LNCaP clone FGC (cell line): ENCODE results near the gene CEPT1.

Experiments used
- DNase-seq: peaks from one replicate; pipeline ENCODE4 v3.0.0-alpha.2; 2011; ENCODE audit warnings: low read depth
- H3K4me3 ChIP-seq: 2 replicates; pipeline ENCODE4 v1.5.1; 2011; ENCODE audit warnings: mild to moderate bottlenecking, low read depth, low read length, control low read depth
- CTCF ChIP-seq: IDR thresholded peaks from 2 replicates; pipeline ENCODE4 v1.5.1; 2012; ENCODE audit warnings: mild to moderate bottlenecking; ENCODE audit not compliant: control insufficient read depth, insufficient read depth; ENCODE audit errors: extremely low read depth

CEPT1 gene

GRCh38 chr1:111199329-111199728 is 59.3 kb downstream of the CEPT1 start:
- no peak overlapping the region for H3K4me3 ChIP-seq
- DNase-seq: no peak
- TF ChIP-seq CTCF: no peak

DNA sequence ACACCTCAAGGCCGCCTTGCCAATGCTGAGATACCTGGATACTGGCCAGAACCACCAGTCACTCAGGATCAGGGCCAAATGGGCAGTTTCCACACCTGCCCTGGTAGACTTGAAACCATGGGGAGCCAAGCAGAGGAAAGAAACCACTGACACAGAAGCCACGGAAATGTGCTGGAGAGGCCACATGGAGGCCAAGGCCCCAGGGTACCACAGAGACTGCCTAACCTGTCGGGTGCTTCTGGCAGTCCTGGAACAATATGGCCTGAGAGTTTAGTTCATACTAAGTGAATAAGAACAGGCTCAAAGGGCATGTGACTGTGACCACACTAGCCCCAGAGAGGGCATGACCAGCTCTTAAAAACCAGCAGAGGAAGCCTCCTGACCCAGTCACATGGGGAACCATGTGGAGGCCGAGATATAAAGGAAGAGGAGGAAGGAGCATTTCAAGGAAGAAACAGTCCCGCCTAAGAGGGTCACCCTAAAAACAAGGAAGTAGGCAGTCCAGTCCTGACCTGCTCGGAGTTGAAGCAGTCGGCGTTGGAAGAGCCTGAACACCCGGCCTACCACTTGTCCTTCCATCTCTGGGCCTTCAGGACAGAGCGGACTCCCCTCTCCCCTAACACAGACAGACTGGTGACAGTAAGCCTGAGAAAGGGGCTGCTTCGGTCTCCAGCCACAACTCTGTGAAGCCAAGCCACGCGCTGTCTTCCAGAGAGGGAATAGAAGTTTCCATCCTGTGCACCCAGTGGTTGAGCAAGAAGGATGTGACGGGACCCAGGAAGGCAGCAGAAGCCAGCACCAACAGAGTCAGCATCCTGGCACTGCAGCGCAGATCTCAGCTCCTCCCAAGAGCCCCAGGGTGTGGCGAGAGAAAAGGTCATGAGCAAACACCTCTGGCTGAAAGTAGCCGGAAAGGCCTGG is 60.1 kb downstream of the CEPT1 start, which contains the start of gene DENND2D:
DENND2D (minus strand) TSS at position 766 of the 921 bp plus-strand sequence; CDS start at position 579, 187 bp downstream.
- DNase-seq: no peak
- no peak for TF ChIP-seq CTCF
- no peak within 1 kb of the TSS for H3K4me3 ChIP-seq

DNA sequence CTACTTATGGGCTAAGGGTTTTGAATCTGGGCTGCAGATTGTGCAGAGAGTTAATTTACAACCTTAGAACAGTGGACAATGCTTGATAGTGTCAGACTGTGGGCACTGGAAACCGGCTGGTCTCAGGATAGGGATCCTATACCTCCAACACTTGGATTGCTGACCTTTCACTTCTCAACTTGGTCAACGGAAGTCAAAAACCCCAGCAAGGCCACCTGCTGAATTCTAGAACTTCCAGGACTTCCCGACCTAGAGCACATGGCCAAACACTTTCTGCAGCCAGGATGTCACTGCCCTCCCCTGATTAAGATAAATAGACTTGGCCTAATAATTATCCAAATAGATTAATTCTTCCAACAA is 60.8 kb downstream of the CEPT1 start:
- TF ChIP-seq CTCF: no peak
- H3K4me3 ChIP-seq: no peak overlapping the region

DNA sequence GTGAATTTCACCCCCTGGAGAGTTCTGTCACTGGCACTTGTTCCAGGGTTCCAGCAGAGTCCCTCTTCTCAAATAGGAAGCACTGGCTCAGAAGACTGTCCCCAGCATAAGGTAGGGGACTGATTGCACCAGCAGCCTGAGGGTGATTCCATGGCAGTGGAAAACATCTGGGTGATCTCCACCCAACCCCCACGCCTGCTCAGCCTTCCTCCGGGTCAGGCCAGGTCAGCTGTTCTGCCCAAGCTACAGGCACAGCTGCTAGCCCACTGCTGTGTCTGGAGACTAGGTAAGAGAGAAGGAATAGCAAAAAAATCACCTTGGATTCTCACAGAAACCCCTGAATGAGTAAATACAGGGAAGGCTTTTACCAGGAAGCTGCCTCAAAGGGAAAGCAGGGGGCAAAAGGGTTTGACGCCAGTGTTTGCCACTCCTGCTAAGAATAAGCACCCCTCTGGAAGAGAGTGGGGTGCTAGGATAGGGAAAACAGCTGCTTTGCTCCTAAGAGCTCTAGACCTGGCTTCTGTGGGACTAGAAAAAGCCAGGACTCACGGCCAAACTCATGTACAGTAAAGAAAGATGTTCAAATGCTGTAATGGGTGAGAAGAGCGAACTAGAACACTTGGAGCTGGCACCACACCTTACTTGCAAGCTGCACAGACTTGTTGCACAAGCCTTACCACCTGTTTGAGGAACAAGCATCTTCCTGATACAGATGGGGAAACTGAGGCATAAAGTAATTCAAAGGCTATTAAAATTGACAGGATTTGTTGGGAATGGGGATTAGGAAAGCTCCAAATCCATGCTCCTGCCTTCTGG is 61.5 kb downstream of the CEPT1 start:
- no peak for DNase-seq
- TF ChIP-seq CTCF: no peak
- H3K4me3 ChIP-seq: no peak overlapping the region

More for the DNA sequence above, 60.8 kb downstream of the CEPT1 start:
- DNase-seq: no peak

- peak; percentile 14 for DNase-seq
- H3K4me3 ChIP-seq: no peak overlapping the region
- no peak for TF ChIP-seq CTCF
These were observed 62.3 kb downstream of the CEPT1 start for GRCh38 chr1:111202366-111202706.

DNA sequence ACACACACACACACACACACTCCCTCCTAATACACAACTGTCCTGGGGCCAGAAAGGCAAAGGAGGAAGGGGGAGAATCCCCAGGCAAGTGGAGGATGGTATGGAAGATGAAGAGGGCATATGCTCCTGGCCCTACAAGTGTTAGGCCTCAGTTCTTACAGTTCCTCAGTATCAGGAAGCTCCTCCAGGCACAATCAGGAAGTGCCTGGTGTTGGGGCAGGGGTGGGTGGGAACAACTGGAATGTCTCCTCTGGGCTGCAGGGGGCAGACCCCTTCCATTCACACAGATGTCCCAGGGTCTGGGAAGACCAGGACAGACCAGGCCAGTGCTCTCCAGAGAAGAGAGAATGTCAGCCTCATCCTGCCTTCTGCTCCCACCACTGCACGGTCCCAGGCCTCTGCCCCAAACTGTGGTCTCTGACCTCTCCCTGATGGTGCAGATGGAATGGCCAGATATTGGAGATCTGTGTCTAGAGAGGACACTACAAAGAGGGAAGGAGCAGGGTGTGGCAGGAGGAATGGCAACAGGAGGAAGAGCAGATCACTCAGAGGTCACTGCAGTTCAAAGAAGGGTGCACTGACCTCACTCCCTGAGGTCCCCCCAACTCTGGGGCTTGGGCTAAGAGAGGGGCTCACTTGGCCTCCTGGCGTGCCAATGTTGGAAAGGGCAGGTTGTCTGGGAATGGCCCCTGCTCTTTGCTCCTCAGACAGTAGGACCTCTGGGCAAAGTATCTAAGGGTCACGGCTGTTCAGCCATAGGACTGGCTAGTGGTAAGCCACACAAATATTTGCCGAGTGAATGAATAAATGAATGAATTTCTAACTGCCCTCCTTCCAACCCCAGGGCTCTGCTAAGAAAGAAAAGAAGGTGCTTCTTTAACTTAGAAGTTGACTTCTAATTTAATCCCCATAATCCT is 62.9 kb downstream of the CEPT1 start:
- no peak for TF ChIP-seq CTCF
- DNase-seq: no peak
- H3K4me3 ChIP-seq: no peak overlapping the region
